ENCODE results near the gene DVL1.

- no peak for TF ChIP-seq CHD2 (IDR thresholded peaks at IDR 0.05; ENCODE audit: borderline replicate concordance, low read depth, low read length)
- no peak for TF ChIP-seq EZH2 (IDR thresholded peaks at IDR 0.05; ENCODE audit: borderline replicate concordance, control insufficient read depth, low read depth, low read length)
- no peak for TF ChIP-seq BCL11A (IDR thresholded peaks at IDR 0.05; ENCODE audit: low read depth, low read length)
- TF ChIP-seq CTCF (IDR thresholded peaks at IDR 0.05 in 2 of 3, conservative IDR thresholded peaks at IDR 0.05 in 1 of 3; ENCODE audit: control insufficient read depth in 2 of 3, extremely low read depth in 1 of 3, insufficient read depth in 1 of 3, low read depth in 3 of 3, low read length in 3 of 3) = no peak
- no peak for TF ChIP-seq CEBPZ (IDR thresholded peaks at IDR 0.05; ENCODE audit: low read depth, low read length)
- no peak for TF ChIP-seq DPF2 (IDR thresholded peaks at IDR 0.05)
- no peak for TF ChIP-seq CBFB (IDR thresholded peaks at IDR 0.05; ENCODE audit: low read depth)
- TF ChIP-seq BRCA1 (IDR thresholded peaks at IDR 0.05; ENCODE audit: low read depth, low read length) = no peak
- no peak for TF ChIP-seq POLR2AphosphoS5 (IDR thresholded peaks at IDR 0.05; ENCODE audit: low read length)
- TF ChIP-seq POLR2AphosphoS2 (IDR thresholded peaks at IDR 0.05; ENCODE audit: low read depth, low read length) = no peak
- no peak for TF ChIP-seq PBX3 (IDR thresholded peaks at IDR 0.05; ENCODE audit: insufficient replicate concordance, low read depth, low read length)
Observed at GRCh38 chr1:1346501-1346890, 2.7 kb downstream of the DVL1 start.
